ENCODE results near the gene SELENOP. TPM values are rescaled to one million over a fixed set of nuclear protein-coding genes. Genes with fewer than 3 reads are reported as not detected.

Gene SELENOP
- total and polyA plus RNA-seq, 9 of the 15 experiments (the other 6 are each of a cell fraction or from before 2014, with no cell fraction given) = 3.2 to 6.3 (median 4.5) TPM

DNA sequence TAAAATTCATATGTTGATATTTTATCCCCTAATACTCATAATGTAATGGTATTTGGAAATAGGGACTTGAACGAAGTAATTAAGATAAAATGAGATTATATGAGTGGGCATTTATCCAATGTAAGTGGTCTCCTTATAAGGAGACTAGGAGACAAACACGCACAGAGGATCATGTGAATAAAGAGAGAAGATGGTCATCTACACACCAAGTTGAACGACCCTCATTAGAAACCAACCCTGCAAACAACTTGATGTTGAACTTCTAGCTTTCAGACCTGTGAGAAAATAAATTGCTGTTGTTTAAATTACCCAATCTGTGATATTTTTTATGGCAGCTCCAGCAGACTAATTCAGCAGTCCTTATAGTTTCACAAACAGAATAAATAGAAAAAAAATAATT, 27.5 kb upstream of the SELENOP start:
- Histone ChIP-seq H3K9ac (ENCODE audit: insufficient read depth in 1 of 2, low read depth in 2 of 2, low read length in 2 of 2) (no peak overlapping the region), H4K20me1 (replicated peaks; ENCODE audit: control insufficient read depth, insufficient read depth, low read length) (no peaks in the 10 kb centered on the region), H3K9me3 (replicated peaks; ENCODE audit: control insufficient read depth, insufficient read depth, low read depth, low read length) (no peaks in the 10 kb centered on the region), H3K36me3 (ENCODE audit: control insufficient read depth, insufficient read depth, low read length) (no peaks in the 10 kb centered on the region), H3K4me3 (no peak overlapping the region), H3K4me2 (ENCODE audit: insufficient read depth, low read length) (no peak overlapping the region), H3K9me1 (ENCODE audit: control insufficient read depth, insufficient read depth, low read length) (no peaks in the 10 kb centered on the region), H3K79me2 (ENCODE audit: control insufficient read depth, insufficient read depth, low read length) (no peaks in the 10 kb centered on the region), H3K27ac (ENCODE audit: extremely low read depth, low read depth, low read length) (no peak overlapping the region), H2AFZ (ENCODE audit: low read depth, low read length) (no peak overlapping the region), H3K4me1 (replicated peaks in 1 of 2; ENCODE audit: control insufficient read depth in 2 of 2, insufficient read depth in 2 of 2, low read length in 2 of 2) (peaks cover 4 to 10% of the 10 kb centered on the region in 2 experiments; a peak in 4 of 5 replicates), H3K27me3 (ENCODE audit: control insufficient read depth in 2 of 2, insufficient read depth in 2 of 2, low read length in 2 of 2) (no peaks in the 10 kb centered on the region)
- 13% methylated on average over 3 of the region's 3 CpGs for WGBS (ENCODE audit: insufficient coverage, low coverage, missing lambda C conversion rate)
- no peak for DNase-seq (ENCODE audit: extremely low read depth in 1 of 4, low spot score in 3 of 4)
- ChIA-PET CTCF (ENCODE audit: low intra/inter-chr PET ratio) (no interaction called here), POLR2A (interaction anchor here (0.8 kb wide), 1 partner anchor 12 kb away, joined by 3 read pairs; no protein-coding TSS in a partner anchor)
- TF ChIP-seq, protein P1, sequence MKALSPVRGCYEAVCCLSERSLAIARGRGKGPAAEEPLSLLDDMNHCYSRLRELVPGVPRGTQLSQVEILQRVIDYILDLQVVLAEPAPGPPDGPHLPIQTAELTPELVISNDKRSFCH (CRISPR knock-in tag; IDR thresholded peaks at IDR 0.05) = no peak
- TF ChIP-seq, protein P1 (tag; IDR thresholded peaks at IDR 0.05) = no peak
- no peak for TF ChIP-seq SP1 (CRISPR knock-in tag; IDR thresholded peaks at IDR 0.05)
- TF ChIP-seq, protein P2, sequence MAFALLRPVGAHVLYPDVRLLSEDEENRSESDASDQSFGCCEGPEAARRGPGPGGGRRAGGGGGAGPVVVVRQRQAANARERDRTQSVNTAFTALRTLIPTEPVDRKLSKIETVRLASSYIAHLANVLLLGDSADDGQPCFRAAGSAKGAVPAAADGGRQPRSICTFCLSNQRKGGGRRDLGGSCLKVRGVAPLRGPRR (CRISPR knock-in tag; IDR thresholded peaks at IDR 0.05) = no peak
- in situ Hi-C loops (cut with MboI) = no loop called here
- no peak for ATAC-seq
- no TSS peak for BruUV-seq (replicated peaks)
- FAIRE-seq = no peak
- intact Hi-C loops (cut with micrococcal nuclease) = no loop called here

DNA sequence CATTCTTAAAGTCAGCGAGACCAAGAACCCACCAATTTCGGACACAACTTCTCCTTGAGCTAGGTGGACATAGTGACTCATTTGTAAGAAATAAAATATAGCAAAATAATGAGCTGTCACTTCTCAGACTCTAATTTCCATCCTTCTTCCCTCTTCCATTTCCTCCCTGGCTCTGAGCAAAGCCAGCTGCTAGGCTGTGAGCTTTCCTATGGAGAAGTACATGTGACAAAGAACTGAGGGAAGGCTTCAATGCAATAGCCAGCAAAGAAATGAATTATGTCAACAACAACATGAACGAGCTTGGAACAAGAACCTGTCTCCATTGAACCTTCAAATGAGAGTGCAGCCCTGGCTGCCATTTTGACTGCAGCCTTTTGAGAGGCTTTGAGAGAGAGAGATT, 25.9 kb upstream of the SELENOP start:
- Histone ChIP-seq H3K36me3 (ENCODE audit: control insufficient read depth, insufficient read depth, low read length) (no peaks in the 10 kb centered on the region), H4K20me1 (replicated peaks; ENCODE audit: control insufficient read depth, insufficient read depth, low read length) (no peaks in the 10 kb centered on the region), H3K27me3 (ENCODE audit: control insufficient read depth in 2 of 2, insufficient read depth in 2 of 2, low read length in 2 of 2) (no peaks in the 10 kb centered on the region), H3K27ac (ENCODE audit: extremely low read depth, low read depth, low read length) (no peak overlapping the region), H2AFZ (ENCODE audit: low read depth, low read length) (peak overlapping the region; percentile 65), H3K9ac (ENCODE audit: insufficient read depth in 1 of 2, low read depth in 2 of 2, low read length in 2 of 2) (no peak overlapping the region), H3K4me2 (ENCODE audit: insufficient read depth, low read length) (no peak overlapping the region), H3K9me3 (replicated peaks; ENCODE audit: control insufficient read depth, insufficient read depth, low read depth, low read length) (no peaks in the 10 kb centered on the region), H3K4me1 (replicated peaks in 1 of 2; ENCODE audit: control insufficient read depth in 2 of 2, insufficient read depth in 2 of 2, low read length in 2 of 2) (peaks cover 4 to 10% of the 10 kb centered on the region in 2 experiments; a peak in 3 of 5 replicates), H3K79me2 (ENCODE audit: control insufficient read depth, insufficient read depth, low read length) (no peaks in the 10 kb centered on the region), H3K4me3 (no peak overlapping the region), H3K9me1 (ENCODE audit: control insufficient read depth, insufficient read depth, low read length) (no peaks in the 10 kb centered on the region)
- no peak for FAIRE-seq
- WGBS (ENCODE audit: insufficient coverage, low coverage, missing lambda C conversion rate) = 16% methylated on average over 3 of the region's 3 CpGs
- TF ChIP-seq YY1 (IDR thresholded peaks at IDR 0.05; ENCODE audit: borderline replicate concordance in 1 of 3, control insufficient read depth in 1 of 3, extremely low read depth in 1 of 3, insufficient read depth in 3 of 3, insufficient read length in 1 of 3, insufficient replicate concordance in 2 of 3, low read depth in 1 of 3, low read length in 2 of 3) = peak in 1 of 3 experiments; percentile 53
- TF ChIP-seq, protein P3, sequence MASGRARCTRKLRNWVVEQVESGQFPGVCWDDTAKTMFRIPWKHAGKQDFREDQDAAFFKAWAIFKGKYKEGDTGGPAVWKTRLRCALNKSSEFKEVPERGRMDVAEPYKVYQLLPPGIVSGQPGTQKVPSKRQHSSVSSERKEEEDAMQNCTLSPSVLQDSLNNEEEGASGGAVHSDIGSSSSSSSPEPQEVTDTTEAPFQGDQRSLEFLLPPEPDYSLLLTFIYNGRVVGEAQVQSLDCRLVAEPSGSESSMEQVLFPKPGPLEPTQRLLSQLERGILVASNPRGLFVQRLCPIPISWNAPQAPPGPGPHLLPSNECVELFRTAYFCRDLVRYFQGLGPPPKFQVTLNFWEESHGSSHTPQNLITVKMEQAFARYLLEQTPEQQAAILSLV (tag; IDR thresholded peaks at IDR 0.05) = no peak
- TF ChIP-seq ZC3H4 (CRISPR knock-in tag; IDR thresholded peaks at IDR 0.05; ENCODE audit: borderline replicate concordance) = no peak
- TF ChIP-seq CTBP1 (IDR thresholded peaks at IDR 0.05; ENCODE audit: borderline replicate concordance) = no peak
- no peak for TF ChIP-seq ZNF695 (CRISPR knock-in tag; IDR thresholded peaks at IDR 0.05)
- TF ChIP-seq SIRT6 (IDR thresholded peaks at IDR 0.05; ENCODE audit: low read depth, low read length) = no peak
- TF ChIP-seq KHSRP (IDR thresholded peaks at IDR 0.05) = no peak
- no peak for TF ChIP-seq NFIC (IDR thresholded peaks at IDR 0.05)
- no peak for ATAC-seq
- intact Hi-C loops (cut with micrococcal nuclease) = no loop called here
- POLR2A ChIA-PET = interaction anchor here (0.7 to 1.4 kb wide), 4 partner anchors 18 to 27 kb away, joined by 3 to 4 read pairs (median 4); no protein-coding TSS in a partner anchor
- CTCF ChIA-PET (ENCODE audit: low intra/inter-chr PET ratio) = no interaction called here
- no peak for DNase-seq (ENCODE audit: extremely low read depth in 1 of 4, low spot score in 3 of 4)
- BruUV-seq (replicated peaks) = no TSS peak
- in situ Hi-C loops (cut with MboI) = no loop called here

Measured in K562 (cell line).